Measurements from ENCODE around the gene SIN3A.

DNA sequence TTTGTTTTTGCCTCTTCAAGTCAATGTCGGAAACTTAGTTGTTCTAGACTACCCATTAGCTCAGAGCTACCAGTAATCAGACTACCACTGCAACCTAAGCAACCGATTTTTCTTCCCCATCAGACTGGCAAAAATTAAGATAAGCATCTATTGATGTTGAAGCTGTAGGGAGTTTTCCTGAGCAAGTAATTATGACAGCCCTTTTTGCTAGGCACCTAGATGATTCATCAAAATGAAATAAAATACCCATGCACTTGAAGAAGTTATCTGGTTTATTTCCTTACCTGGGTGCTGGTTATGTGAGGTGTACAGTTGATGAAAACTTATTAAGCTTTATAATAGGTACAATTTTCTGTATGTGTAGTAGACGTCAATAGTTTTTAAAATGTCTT, 116.2 kb downstream of the SIN3A start:
- TF ChIP-seq, protein P1, sequence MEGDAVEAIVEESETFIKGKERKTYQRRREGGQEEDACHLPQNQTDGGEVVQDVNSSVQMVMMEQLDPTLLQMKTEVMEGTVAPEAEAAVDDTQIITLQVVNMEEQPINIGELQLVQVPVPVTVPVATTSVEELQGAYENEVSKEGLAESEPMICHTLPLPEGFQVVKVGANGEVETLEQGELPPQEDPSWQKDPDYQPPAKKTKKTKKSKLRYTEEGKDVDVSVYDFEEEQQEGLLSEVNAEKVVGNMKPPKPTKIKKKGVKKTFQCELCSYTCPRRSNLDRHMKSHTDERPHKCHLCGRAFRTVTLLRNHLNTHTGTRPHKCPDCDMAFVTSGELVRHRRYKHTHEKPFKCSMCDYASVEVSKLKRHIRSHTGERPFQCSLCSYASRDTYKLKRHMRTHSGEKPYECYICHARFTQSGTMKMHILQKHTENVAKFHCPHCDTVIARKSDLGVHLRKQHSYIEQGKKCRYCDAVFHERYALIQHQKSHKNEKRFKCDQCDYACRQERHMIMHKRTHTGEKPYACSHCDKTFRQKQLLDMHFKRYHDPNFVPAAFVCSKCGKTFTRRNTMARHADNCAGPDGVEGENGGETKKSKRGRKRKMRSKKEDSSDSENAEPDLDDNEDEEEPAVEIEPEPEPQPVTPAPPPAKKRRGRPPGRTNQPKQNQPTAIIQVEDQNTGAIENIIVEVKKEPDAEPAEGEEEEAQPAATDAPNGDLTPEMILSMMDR (IDR thresholded peaks at IDR 0.05), result no peak
- no peak for TF ChIP-seq EZH2 (IDR thresholded peaks at IDR 0.05)
